SU-DHL-6 (cell line): ENCODE measurements around the gene OSBP2.

Source experiments
- H2AFZ ChIP-seq: fragments of 200-600 bp; sonication (generic); 2 replicates; pipeline ENCODE4 v1.6.1; 2014; ENCODE audit warnings: low read depth, mild to moderate bottlenecking, moderate library complexity, mixed read lengths, antibody characterized with exemption, low read length; ENCODE audit not compliant: severe bottlenecking
- H3F3A ChIP-seq: fragments of 200-600 bp; shearing (Covaris generic); 2 replicates; pipeline ENCODE4 v1.6.0; 2016; ENCODE audit warnings: antibody characterized with exemption, mild to moderate bottlenecking; ENCODE audit not compliant: insufficient read depth
- H3K27ac ChIP-seq: fragments of 200-600 bp; sonication (generic); 2 replicates; pipeline ENCODE4 v1.5.1; 2016; ENCODE audit warnings: low read depth, mild to moderate bottlenecking, low read length, moderate library complexity, mixed read lengths
- H3K27me3 ChIP-seq: fragments of 200-600 bp; sonication (generic), shearing (Covaris generic); 2 replicates; pipeline ENCODE4 v1.6.0; 2014; ENCODE audit warnings: mild to moderate bottlenecking, low read length
- H3K36me3 ChIP-seq: fragments of 200-600 bp; sonication (generic); 2 replicates; pipeline ENCODE4 v1.6.1; 2014; ENCODE audit warnings: mild to moderate bottlenecking, low read length, mixed read lengths
- H3K4me2 ChIP-seq: fragments of 300-600, 200-600 bp; shearing (Covaris generic), sonication (generic); 2 replicates; pipeline ENCODE4 v1.6.0; 2014; ENCODE audit warnings: low read length, low read depth, mild to moderate bottlenecking; ENCODE audit not compliant: poor library complexity, severe bottlenecking
- H3K4me3 ChIP-seq: fragments of 200-600 bp; sonication (generic); 2 replicates; pipeline ENCODE4 v1.5.1; 2014; ENCODE audit warnings: antibody characterized with exemption, low read length, mild to moderate bottlenecking, mixed read lengths; ENCODE audit not compliant: insufficient read depth, poor library complexity, severe bottlenecking
- H3K79me2 ChIP-seq: fragments of 200-600 bp; sonication (generic); 2 replicates; pipeline ENCODE4 v1.6.1; 2014; ENCODE audit warnings: mild to moderate bottlenecking, low read length, moderate library complexity; ENCODE audit not compliant: insufficient read depth
- H3K9ac ChIP-seq: fragments of 200-600 bp; sonication (generic); 2 replicates; pipeline ENCODE4 v1.7.0; 2014; ENCODE audit warnings: mild to moderate bottlenecking, low read length
- H3K9me2 ChIP-seq: fragments of 200-600 bp; sonication (generic); replicated peaks from 2 replicates; pipeline ENCODE4 v1.6.1; 2014; ENCODE audit warnings: low read length; ENCODE audit not compliant: insufficient read depth
- H3K9me3 ChIP-seq: fragments of 200-600 bp; sonication (generic); 2 replicates; pipeline ENCODE4 v1.6.1; 2014; ENCODE audit warnings: low read length, mixed read lengths; ENCODE audit not compliant: insufficient read depth
- H4K20me1 ChIP-seq: fragments of 200-600 bp; sonication (generic); 2 replicates; pipeline ENCODE4 v1.6.1; 2014; ENCODE audit warnings: low read depth, mild to moderate bottlenecking, antibody characterized with exemption, low read length, moderate library complexity, mixed read lengths
- EZH2phosphoT487 ChIP-seq: fragments of 200-600 bp; sonication (generic), shearing (Covaris generic); conservative IDR thresholded peaks from 2 replicates; pipeline ENCODE4 v1.6.1; 2018; ENCODE audit warnings: mild to moderate bottlenecking, antibody characterized with exemption, low read length, moderate library complexity, mixed read lengths
- TF ChIP-seq, protein P1 (sequence below): fragments of 200-600 bp; sonication (generic); IDR thresholded peaks from one replicate; pipeline ENCODE4 v1.5.1; 2017; ENCODE audit warnings: antibody characterized with exemption, mild to moderate bottlenecking, low read length, moderate library complexity; ENCODE audit not compliant: insufficient read depth, poor library complexity, severe bottlenecking

The OSBP2 gene

DNA sequence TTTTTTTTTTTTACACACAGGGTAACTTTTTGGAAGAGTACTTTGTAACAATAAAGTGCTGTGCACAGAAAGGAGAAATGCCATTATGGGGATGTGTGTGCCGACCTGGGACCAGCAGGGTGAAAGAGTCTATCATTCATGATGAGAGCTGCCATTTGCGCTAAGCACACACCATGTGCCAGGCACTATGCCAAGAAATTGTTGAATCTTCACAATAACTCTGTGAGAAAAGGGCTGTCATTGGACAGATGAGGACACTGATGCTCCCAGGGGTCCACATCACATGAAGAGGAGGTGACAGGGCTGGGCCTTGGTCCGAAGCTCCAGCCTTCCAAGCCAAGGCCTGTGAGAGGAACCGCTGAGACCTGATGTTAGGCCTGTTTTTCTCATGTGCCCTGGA, 32.6 kb upstream of the OSBP2 start:
- H3K4me2 ChIP-seq: no peak overlapping the region
- H4K20me1 ChIP-seq: no peaks in the 10 kb centered on the region
- no peak overlapping the region for H3K9ac ChIP-seq

DNA sequence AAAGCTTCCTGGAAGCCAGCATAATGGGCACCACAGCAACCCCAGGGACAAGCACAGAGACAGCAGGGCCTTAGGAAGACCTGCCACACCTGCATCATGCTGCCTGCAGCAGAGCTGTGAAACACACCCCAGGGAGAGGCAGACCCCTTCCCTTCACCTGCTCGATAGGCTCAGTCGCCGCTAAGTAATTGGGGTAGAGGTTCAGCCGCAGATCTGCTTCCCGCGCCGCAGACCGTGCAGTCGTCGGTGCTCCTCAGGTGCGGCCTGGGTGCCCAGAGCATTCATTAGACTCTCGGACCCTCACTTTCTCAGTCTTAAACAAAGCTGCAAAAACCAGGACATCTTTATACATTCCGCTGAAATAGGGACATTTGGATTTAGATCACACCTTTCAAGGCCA, 29.9 kb upstream of the OSBP2 start:
- Histone ChIP-seq H3K9me3 (no peaks in the 10 kb centered on the region), H3K27ac (no peak overlapping the region), H3K4me3 (no peak overlapping the region), H3K79me2 (no peaks in the 10 kb centered on the region), H3K9ac (no peak overlapping the region), H3F3A (no peaks in the 10 kb centered on the region), H4K20me1 (no peaks in the 10 kb centered on the region), H3K27me3 (no peaks in the 10 kb centered on the region), H3K9me2 (no peaks in the 10 kb centered on the region), H2AFZ (no peak overlapping the region), H3K4me2 (no peak overlapping the region), H3K36me3 (no peaks in the 10 kb centered on the region)
- no peak for TF ChIP-seq EZH2phosphoT487
- TF ChIP-seq, protein P1, sequence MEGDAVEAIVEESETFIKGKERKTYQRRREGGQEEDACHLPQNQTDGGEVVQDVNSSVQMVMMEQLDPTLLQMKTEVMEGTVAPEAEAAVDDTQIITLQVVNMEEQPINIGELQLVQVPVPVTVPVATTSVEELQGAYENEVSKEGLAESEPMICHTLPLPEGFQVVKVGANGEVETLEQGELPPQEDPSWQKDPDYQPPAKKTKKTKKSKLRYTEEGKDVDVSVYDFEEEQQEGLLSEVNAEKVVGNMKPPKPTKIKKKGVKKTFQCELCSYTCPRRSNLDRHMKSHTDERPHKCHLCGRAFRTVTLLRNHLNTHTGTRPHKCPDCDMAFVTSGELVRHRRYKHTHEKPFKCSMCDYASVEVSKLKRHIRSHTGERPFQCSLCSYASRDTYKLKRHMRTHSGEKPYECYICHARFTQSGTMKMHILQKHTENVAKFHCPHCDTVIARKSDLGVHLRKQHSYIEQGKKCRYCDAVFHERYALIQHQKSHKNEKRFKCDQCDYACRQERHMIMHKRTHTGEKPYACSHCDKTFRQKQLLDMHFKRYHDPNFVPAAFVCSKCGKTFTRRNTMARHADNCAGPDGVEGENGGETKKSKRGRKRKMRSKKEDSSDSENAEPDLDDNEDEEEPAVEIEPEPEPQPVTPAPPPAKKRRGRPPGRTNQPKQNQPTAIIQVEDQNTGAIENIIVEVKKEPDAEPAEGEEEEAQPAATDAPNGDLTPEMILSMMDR: no peak

More for the DNA sequence above, 32.6 kb upstream of the OSBP2 start:
- no peaks in the 10 kb centered on the region for H3K9me3 ChIP-seq
- H3K9me2 ChIP-seq: no peaks in the 10 kb centered on the region
- H2AFZ ChIP-seq: no peak overlapping the region
- no peaks in the 10 kb centered on the region for H3F3A ChIP-seq
- no peaks in the 10 kb centered on the region for H3K27me3 ChIP-seq
- H3K4me3 ChIP-seq: no peak overlapping the region
- no peaks in the 10 kb centered on the region for H3K79me2 ChIP-seq
- no peaks in the 10 kb centered on the region for H3K36me3 ChIP-seq
- TF ChIP-seq, protein P1: no peak
- no peak for TF ChIP-seq EZH2phosphoT487
- no peak overlapping the region for H3K27ac ChIP-seq

DNA sequence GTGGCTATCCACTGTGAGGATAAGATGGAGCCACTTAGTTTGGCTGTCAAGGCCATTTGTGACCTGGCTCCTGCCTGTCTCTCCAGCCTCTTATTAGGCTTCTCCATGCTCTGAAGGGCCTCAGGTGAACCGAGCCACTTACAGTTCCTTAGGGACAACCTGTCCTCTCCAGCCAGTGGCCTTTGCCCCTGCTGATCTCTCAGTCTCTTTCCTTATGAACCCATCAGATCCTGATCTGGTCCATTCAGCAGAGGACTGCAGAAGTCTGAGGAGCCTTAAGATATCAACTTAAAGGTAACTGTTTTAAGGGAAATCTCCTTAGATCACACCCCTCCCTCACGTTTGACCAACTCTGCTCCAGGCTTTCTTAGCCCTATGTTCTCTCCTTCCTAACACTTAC, 29.4 kb upstream of the OSBP2 start:
- Histone ChIP-seq H3K4me2 (no peak overlapping the region), H3K9me2 (no peaks in the 10 kb centered on the region), H3F3A (no peaks in the 10 kb centered on the region), H3K79me2 (no peaks in the 10 kb centered on the region), H3K9ac (no peak overlapping the region), H3K36me3 (no peaks in the 10 kb centered on the region), H4K20me1 (no peaks in the 10 kb centered on the region), H3K4me3 (no peak overlapping the region), H3K27ac (no peak overlapping the region), H2AFZ (no peak overlapping the region), H3K27me3 (no peaks in the 10 kb centered on the region), H3K9me3 (no peaks in the 10 kb centered on the region)
- TF ChIP-seq EZH2phosphoT487: no peak
- TF ChIP-seq, protein P1: no peak
